HG03439 (cell line): ENCODE data around the gene EPHB4.

ENCODE experiments used
- ATAC-seq: cut with Tn5 transposase; IDR thresholded peaks from one replicate; pipeline ENCODE4 v1.9.1; 2021; ENCODE audit warnings: mild to moderate bottlenecking, moderate library complexity; ENCODE audit not compliant: unreplicated experiment

The EPHB4 gene

DNA sequence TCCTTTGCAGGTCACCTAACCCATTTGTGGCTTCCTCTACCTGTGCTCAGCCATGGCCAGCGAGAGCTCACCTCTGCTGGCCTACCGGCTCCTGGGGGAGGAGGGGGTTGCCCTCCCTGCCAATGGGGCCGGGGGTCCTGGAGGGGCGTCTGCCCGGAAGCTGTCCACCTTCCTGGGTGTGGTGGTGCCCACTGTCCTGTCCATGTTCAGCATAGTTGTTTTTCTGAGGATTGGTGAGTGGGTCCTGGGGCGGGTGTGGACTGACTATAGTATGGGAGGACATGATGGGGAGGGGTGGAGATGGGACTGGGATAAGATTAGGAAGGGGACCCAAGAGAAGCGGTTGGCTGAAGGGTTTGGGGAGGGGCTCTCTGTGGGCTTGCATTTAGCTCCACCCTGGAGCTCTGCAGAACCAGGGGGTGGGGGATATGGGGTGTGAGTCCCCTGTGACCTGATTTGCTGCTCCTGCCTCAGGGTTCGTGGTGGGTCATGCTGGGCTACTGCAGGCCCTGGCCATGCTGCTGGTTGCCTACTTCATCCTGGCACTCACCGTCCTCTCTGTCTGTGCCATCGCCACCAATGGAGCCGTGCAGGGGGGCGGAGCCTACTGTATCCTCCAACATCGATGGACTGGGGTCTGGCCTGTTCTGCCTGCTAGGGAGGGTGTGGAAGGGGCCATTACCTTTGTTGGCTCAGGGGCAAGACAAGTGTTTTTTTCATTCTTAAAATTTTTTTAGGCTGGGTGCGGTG lies 27.0 kb upstream of the EPHB4 start:
- ATAC-seq, result no peak

DNA sequence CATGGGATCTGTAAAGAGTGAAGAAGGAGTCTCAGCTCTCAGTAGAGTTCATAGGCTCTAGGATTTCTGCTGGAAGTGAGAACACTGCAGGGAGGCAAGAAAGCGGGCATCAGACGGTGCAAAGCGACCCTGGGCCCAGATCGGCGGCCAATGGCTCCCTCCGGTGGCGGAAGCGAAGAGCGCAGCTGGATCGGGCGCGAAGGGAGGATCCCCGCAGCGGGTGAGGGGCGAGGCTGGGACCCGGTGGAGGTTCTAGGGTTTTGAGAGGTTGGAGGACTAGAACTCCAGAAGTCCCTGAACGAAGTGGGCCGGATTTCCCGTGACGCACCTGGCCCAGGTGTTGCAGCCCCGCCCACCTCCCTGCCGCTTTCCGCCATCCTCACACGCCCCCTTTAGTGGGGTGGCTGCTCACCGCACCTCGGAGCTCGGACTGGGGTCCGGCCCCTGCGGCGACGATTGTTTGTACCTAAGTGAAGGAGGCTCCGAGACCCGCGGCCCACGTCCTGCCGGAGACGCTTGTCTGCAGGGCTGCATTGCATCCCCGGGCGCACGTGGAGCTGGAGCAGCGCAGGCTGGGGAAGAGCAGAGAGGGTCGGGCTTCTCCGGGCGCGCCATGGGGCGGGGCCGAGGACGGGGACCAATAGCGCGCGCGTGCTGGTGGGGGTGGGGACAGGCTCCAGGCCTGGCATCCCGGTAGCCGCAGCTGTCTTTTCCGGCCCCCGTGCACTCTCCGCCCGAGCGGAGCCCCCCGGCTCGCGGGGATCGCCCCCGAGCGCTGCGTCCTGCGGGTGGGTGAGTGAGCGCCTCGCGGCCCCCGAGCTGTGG lies 24.9 kb upstream of the EPHB4 start, which contains the start of gene SLC12A9:
Gene SLC12A9 (plus strand): TSS at position 666 of the 825 bp plus-strand sequence. CDS start 1,485 bp downstream, outside the sequence.
- peak; percentile 80 for ATAC-seq

DNA sequence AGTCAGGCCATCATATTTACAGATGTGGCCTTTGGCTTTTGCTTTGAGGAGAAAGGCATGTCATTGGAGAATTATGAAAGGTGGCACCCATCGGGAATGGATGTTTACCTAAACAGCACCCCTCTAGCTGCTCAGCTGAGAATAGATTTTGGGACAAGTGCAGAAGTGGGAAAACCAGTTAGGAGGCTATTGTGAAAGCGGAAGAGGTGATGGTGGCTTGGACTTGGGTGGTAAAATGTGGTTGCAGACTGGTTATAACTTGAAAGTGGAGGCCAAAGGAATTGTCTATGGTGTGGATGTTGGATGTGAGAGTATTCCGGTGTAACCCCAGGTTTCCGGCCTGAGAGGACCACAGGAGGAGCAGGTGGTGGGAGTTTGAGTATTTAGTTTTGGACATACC lies 20.0 kb upstream of the EPHB4 start:
- no peak for ATAC-seq

DNA sequence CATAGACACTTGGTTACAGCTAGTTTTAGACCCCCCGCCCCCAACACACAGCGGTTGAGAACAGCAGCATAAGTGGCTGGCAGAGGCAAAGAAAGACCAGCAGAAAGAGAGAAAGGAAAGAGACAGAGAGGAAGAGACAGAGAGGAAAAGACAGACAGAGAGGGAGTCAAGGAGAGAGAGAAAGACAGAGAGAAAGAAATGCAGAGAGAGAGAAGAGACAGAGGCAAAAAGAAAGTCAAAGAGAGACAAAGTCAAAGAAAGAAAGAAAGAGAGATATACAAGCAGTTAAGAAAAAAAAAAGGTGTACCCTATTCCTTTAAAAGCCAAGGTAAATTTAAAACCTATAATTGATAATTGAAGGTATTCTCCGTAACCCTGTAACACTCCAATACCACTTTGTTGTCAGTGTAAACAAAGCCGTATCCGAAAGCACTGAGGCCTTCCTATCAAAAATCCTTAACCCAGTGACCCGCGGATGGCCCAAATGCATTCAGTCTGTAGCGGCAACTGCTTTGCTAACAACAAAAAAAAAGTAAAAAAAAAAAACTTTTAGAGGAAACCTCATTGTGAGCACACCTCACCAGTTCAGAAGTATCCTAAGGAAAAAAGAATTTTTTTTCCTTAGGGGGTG lies 13.3 kb upstream of the EPHB4 start:
- ATAC-seq, result no peak

DNA sequence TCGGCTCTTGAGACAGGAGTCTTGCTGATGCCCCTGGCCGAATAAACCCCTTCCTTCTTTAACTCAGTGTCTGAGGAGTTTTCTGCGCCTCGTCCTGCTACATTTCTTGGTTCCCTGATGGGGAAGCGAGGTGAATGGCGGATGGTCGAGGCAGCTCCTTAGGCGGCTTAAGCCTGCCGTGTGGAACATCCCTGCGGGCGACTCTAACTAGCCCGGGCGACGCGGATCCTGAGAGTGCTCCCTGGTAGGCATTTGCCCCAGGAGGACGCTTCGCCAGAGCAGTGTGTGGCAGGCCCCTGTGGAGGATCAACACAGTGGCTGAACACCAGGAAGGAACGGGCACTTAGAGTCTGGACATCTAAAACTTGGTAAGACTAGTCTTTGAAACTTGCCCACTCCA lies 12.0 kb upstream of the EPHB4 start:
- ATAC-seq, result no peak

DNA sequence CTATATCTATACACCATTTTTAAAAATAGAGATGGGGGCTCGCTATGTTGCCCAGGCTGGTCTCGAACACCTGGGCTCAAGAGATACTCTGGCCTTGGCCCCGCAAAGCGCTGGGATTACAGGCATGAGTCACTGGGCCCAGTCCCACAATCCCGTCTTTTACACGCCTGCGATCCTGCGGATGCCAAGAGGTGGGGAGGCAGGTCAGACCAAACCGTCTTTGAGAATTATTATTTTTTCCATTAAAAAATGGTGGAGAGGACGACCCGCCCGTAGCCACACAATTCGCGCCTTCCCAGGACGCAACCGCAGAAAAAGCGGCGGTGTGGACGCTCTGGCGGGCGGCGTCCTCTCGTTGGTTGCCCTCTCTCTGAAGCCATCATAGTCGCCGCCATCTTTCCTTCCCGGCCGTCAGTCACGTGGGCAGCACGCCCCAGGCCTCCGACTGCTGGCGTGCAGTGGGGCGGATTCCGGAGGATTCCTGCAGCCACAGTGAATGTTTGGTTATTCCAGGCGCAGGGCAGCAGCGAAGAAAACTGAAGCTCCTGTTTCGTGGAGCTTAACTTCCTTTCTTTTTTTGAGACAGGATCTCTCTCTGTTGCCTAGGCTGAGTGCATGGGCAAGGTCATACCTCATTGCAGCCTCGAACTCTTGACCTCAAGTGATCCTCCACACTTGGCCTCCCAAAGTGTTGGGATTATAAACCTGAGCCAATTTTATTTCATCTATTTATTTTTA lies 9.9 kb upstream of the EPHB4 start:
- ATAC-seq, result no peak

DNA sequence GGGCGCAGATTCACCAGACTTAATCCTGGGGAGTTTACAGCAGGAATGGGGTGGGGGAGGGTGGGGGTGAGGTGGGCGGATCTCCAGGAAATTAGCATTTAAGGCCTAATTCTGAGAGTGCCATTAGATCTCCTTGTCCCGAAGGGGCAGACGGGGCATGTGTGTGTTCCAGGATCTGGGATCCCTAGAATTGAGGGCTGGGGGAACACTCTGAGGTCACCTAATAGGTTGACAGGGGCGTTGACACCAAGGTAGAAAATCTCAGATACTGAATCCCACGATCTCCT lies 9.4 kb upstream of the EPHB4 start:
- ATAC-seq, result no peak

DNA sequence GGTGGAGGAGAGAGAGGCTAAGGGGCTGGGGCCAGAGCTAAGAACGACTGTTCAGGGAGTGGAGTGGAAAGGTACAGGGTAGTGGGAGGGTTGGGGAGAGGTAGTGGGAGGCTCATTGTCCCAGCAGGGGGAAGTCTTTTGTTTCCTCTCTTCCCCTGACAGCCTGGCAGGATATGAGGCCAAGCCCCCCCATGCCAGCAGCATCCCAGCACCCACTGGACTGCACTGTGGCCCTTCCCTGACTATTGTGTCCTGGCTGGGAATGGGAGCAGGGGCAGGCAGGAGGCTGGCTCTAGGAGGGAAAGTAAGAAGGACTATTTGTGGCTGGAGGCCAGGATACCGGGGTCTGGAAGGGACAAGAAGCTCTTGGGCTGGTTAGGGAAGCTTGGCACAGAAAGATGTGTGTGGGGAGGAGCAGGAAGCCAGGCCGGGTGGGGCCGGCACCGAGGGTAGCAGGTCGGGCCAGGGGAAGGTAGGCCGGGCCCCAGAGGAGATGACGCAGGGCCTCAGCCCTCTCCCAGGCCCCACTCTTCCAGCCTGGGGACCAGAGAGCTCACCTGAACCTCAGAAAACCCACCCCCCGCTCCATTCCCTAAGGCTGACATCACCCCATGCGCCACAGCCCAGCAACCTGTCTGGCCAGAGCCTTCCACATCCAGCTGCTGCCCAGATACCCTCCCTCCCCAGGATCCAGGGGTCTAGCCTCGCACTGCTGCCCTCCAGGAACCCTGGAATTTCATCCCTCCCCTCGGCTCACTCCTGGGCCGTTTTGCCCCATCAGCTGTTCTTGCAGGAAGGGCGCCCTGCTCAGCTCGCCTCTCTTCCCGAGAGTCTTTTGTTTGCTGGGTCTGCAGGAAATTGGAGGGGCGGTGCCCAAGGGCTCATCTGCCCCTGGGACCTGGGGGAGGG lies 8.8 kb upstream of the EPHB4 start:
- ATAC-seq, result no peak

DNA sequence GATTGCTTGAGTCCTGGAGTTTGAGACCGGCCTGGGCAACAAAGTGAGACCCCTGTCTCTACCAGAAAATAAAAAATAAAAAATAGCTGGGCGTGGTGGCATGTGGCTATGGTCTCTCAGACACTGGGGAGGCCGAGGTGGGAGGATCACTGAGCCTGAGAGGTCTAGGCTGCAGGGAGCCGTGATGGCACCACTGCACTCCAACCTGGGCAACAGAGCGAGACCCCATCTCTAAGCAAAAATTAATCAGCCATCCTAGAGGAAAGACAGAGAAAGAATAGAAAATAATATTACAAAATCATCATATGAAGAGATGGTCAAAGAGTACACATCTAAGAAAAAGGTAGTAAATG lies 4.9 kb upstream of the EPHB4 start:
- no peak for ATAC-seq

DNA sequence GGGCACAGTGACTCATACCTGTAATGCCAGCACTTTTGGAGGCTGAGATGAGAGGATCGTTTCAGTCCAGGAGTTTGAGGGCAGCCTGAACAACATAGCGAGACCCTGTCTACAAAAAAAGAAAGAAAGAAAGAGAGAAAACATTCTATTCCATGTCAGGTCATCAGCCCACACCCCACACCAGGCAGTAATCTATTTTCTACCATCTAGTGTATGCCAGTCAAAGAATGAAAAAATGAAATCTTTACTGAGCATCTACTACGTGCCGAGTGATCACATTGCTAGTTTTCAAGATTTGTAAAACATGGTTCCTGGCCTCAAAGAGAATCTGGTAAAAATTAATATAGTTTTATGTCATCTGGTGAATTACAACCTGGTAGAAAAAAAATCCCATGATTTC lies 3.1 kb upstream of the EPHB4 start:
- ATAC-seq, result no peak

DNA sequence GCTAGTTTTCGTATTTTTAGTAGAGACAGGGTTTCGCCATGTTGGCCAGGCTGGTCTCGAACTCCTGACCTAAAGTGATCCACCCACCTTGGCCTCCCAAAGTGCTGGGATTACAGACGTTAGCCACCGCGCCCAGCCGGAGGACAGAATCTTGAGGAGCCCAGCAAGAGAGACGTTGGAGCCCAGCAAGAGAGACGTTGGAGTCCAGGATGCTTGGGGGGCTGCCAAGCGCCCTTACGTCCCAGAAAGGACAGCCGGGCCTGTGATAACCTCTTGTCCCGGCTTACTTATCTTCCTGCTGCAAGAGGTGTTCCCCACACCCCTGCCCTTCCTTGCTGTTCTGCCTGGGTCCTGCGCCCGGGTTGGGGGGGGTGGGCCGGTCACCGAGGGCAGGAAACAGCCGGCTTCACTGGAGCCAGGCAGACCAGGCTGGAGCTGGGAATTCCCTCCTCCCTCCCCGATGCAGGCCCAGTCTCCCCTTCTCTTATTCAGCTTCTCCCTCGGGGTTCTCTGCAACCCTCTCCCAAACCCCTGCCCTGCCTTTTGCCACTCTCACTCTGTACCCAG lies 1.9 kb upstream of the EPHB4 start:
- ATAC-seq, result no peak

DNA sequence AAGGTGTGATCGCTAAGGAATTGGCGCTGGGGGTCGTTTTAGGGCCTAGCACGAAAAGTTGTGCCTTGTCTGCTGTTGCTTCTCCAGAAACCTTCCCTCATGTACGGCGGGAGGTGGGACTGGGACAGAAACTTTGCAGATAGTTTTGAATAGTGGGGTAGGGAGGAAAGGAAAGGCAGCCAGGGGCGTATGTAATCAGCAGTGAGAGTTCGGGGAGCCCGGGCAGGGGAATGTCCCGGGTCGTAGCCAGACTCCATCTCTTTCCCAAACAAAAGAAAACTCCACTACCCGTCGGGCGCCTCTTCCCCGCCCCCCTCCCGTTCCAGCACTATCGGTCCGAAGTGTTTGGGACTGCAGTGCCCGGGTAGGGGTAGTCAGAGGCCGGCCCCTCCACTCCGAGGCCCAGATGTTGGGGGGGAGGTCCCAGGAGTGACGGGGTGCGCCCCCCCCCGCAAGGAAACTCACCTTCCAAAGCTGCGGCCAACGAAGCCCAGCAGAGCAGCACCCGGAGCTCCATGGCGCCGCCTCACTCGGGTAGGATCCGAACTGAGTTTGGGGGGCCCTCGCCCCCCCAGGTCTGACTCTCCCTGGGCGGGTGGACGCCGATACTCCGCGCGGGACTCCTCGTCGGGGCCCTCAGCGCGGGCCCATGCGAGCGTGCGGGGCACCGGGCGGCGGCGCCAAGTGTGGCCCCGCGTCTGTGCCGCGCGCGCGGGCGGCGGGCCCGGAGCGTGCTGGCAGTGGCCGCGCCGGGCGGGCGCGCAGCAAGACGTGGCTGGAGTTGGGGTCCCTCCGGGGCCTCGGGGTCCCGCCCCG lies 601 bp downstream of the EPHB4 start:
- no peak for ATAC-seq

DNA sequence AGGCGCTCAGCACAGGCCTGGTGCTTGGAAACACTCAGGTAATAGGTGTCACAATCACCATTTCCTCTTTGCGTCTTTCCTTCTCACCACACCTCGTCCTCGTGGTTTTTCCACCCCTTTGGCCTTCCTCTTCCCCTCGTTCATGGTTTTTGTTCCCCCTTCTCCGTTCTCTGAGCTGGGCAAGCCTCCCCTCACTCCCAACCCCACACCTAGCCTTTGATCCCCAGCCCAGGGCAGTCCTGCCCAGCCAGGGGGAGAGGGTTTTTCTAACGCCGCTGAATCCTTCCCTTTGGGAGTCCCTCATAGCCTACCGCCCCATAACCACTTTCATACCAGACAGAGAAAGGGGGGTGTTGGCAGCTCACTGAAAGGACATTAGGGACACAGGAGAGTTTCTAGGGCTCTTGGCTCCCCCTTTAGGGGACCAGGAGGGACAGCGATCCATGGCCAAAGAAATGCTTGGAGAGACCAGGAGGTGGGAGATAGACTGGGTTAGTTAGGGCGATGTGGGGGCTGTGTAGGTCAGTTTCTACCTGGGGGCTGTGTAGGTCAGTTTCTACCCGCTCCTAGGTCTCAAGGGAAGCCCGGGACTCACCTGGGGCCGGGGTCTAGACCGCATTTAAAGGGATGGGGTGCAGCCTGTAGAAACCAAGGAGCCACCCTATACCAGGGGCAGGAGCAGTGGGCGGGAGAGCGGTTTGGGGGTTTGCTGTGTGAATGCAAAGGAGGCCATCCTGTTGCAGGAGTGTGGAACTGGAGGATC lies 1.4 kb downstream of the EPHB4 start:
- no peak for ATAC-seq

DNA sequence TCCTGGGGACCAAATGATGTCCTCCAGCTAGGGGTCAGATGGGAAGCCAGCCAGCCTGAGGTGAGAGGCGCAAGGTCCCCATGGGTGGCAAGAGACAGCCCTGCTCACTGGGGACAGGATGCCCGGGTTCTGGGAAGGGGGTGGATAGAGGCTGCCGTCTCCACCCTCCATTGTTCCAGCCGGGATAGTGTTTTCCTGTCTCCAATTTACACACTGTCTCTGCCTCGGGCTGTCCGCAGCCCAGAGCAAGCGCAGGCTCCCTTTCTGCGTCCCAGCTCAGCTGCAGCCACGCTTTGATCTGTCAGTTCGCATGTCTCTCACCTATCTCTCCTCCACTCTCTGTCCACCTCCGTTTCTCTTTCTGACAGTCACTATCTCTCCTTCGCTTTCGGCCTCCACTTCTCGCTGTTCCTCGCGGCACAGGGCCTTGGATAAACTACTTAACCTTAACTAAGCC lies 2.1 kb downstream of the EPHB4 start:
- ATAC-seq, result no peak

DNA sequence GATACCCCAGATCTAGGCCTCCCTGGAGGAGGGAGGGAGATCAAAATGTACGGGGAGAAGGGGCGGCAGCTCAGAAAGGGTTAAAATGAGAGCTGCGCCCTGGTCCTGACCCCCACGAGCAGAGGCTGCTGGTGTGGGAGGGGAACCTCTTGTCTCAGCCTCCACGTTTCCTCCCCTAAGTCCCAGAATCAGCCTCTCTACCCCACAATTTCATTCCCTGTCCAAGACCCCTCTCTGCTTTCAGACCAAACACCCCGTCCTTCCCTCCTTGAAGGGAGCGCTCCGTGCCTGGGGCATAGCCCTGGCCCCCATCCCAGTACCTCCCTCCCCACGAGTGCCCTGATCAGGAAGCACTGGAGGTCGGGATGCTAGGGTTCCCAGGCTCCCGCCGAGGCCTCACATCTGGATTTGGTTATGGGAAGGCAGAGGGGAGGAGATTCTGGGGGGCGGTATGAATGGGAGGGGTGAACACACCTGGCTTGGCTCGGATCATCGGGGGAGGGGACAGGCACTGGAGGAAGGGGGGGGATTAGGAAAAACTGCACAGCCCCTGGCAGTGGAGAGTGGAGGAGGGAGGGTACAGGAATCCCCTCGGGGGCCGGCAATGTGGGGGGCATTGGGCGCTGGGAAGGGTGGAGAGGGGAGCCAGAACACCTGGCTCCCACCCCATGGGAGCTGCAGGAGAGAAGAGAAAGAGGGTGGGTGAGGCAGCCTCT lies 2.7 kb downstream of the EPHB4 start:
- ATAC-seq, result no peak

DNA sequence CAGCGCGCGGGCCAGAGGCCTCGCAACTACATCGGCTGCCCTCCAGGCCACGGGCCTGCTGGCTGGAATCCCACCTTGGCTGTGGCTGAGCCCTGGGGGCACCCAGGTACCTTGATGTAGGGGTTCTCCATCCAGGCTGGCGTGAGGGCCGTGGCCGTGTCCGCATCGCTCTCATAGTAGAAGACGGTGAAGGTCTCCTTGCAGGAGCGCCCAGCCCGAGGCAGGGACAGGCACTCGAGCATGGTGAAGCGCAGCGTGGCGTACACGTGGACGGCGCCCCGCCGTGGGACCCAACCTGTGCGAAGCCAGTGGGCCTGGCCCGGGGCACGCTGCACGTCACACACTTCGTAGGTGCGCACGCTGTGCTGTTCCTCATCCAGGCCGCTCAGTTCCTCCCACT lies 3.8 kb downstream of the EPHB4 start:
- no peak for ATAC-seq

DNA sequence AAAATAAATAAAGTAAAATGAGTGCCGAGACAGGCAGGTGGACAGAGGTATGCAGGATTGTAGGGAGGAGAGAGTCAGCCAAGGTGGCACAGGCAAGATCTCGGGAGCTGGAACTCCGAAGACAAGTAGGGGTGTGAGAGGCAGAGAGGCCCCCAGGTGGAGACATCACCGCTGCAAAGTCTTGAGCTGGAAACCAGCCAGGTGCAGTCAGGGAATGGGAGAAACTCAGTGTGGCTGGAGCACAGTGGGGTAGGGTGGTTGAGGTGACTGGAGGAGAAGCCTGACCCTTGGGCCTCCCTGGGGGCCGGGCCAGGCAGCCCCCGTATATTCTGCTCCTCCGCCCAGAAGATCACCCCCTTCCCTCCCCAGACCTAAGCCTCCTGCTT lies 4.2 kb downstream of the EPHB4 start:
- ATAC-seq, result no peak
